Fibroblast of lung (primary cell): ENCODE results near the gene LRG1.

ENCODE experiments used
- CTCF ChIP-seq, 2 donors: IDR thresholded peaks in 1 of 2; conservative IDR thresholded peaks in 1 of 2; 1 replicate in 1 of 2; 2 replicates in 1 of 2; pipeline ENCODE4 v1.5.1; 2011 to 2012; ENCODE audit warnings: low read length in 2 of 2, control low read depth in 1 of 2, inconsistent platforms in 1 of 2, low read depth in 1 of 2, mild to moderate bottlenecking in 1 of 2
- EZH2 ChIP-seq: IDR thresholded peaks from 2 replicates; pipeline ENCODE4 v1.5.1; 2012; ENCODE audit warnings: low read length, control low read depth, mild to moderate bottlenecking; ENCODE audit errors: missing control alignments

- no peak for TF ChIP-seq CTCF (conservative IDR thresholded peaks at IDR 0.05 in 1 of 2, IDR thresholded peaks at IDR 0.05 in 1 of 2; ENCODE audit: low read depth in 1 of 2, low read length in 2 of 2)
- TF ChIP-seq EZH2, result no peak
Observed at GRCh38 chr19:4539169-4539692, 605 bp downstream of the LRG1 start.
